Activated CD4-positive, alpha-beta T cell treated with anti-CD3 and anti-CD28 coated beads, Interleukin-2, amount 10 ng/mL, durations not matched to agents 7 days and 5 days (primary cell): ENCODE results near the gene WDR5B. TPM values are rescaled to one million over a fixed set of nuclear protein-coding genes. Genes with fewer than 3 reads are reported as not detected.

ENCODE experiments used
- CTCF ChIA-PET: fragments of 350-600 bp; sonication (Branson Sonifier 250); formaldehyde crosslinking; loops from one replicate; lab custom pipeline; 2021; ENCODE audit warnings: antibody characterized with exemption; lab: Charles Lee
- POLR2A ChIA-PET: fragments of 350-600 bp; sonication (Branson Sonifier 250); formaldehyde crosslinking; loops from one replicate; lab custom pipeline; 2021; ENCODE audit warnings: antibody characterized with exemption; lab: Charles Lee
- DNase-seq: peaks from one replicate; pipeline ENCODE4 v3.0.0-alpha.2; 2020
- H3K27ac Mint-ChIP-seq: one replicate; pipeline ENCODE4 v1.8.0; 2021; ENCODE audit warnings: mild to moderate bottlenecking, moderate library complexity, mixed read lengths
- H3K27me3 Mint-ChIP-seq: one replicate; pipeline ENCODE4 v1.8.0; 2021; ENCODE audit warnings: mixed read lengths
- H3K36me3 Mint-ChIP-seq: one replicate; pipeline ENCODE4 v1.8.0; 2021; ENCODE audit warnings: low read depth, mixed read lengths
- H3K4me1 Mint-ChIP-seq: one replicate; pipeline ENCODE4 v1.8.0; 2021; ENCODE audit warnings: mixed read lengths
- H3K4me3 Mint-ChIP-seq: one replicate; pipeline ENCODE4 v1.8.0; 2021; ENCODE audit warnings: mild to moderate bottlenecking, moderate library complexity, mixed read lengths
- H3K9me3 Mint-ChIP-seq: one replicate; pipeline ENCODE4 v1.8.0; 2021; ENCODE audit warnings: mixed read lengths
- total RNA-seq, 2 experiments: library from RNA; stranded (reverse); gene quantifications; one replicate each; pipeline ENCODE4 v1.2.3, GENCODE V29; 2021

Gene WDR5B
- total RNA-seq, 2 experiments from 2014 or later = 5.1 to 5.8 TPM

GRCh38 chr3:122405015-122405414, 10.8 kb downstream of the WDR5B start:
- ChIA-PET POLR2A (no interaction called here), CTCF (interaction anchor here (0.6 to 1.3 kb wide), 3 partner anchors 12 to 858 kb away, joined by 4 to 6 read pairs (median 5); partner anchors contain the start of gene FAM162A)
- DNase-seq = no peak
- Mint-ChIP-seq H3K27ac (no peak overlapping the region), H3K4me1 (peaks cover 4% of the 10 kb centered on the region), H3K27me3 (no peaks in the 10 kb centered on the region), H3K36me3 (peaks cover 24% of the 10 kb centered on the region), H3K4me3 (no peak overlapping the region), H3K9me3 (no peaks in the 10 kb centered on the region)

- Mint-ChIP-seq H3K4me3 (no peak overlapping the region), H3K9me3 (no peaks in the 10 kb centered on the region), H3K36me3 (peaks cover 18% of the 10 kb centered on the region), H3K27me3 (no peaks in the 10 kb centered on the region), H3K4me1 (no peaks in the 10 kb centered on the region), H3K27ac (no peak overlapping the region)
- no peak for DNase-seq
- CTCF ChIA-PET = interaction anchor here (1.4 kb wide), 1 partner anchor 19 kb away, joined by 3 read pairs; the partner anchor contains the start of gene FAM162A
- POLR2A ChIA-PET = no interaction called here
These were observed 12.4 kb downstream of the WDR5B start for GRCh38 chr3:122403489-122403888.

GRCh38 chr3:122398920-122399319, 16.9 kb downstream of the WDR5B start:
- Mint-ChIP-seq H3K4me1 (peaks cover 20% of the 10 kb centered on the region), H3K4me3 (no peak overlapping the region), H3K27me3 (no peaks in the 10 kb centered on the region), H3K36me3 (peaks cover 13% of the 10 kb centered on the region), H3K27ac (no peak overlapping the region), H3K9me3 (no peaks in the 10 kb centered on the region)
- CTCF ChIA-PET = no interaction called here
- POLR2A ChIA-PET = no interaction called here
- DNase-seq = no peak

GRCh38 chr3:122397201-122397600, 18.7 kb downstream of the WDR5B start:
- no peak overlapping the region for H3K4me3 Mint-ChIP-seq
- H3K27me3 Mint-ChIP-seq = no peaks in the 10 kb centered on the region
- peaks cover 10% of the 10 kb centered on the region for H3K36me3 Mint-ChIP-seq
- DNase-seq = no peak
- peaks cover 25% of the 10 kb centered on the region for H3K4me1 Mint-ChIP-seq
- ChIA-PET CTCF (interaction anchor here (1.0 kb wide), 1 partner anchor 13 kb away, joined by 4 read pairs; the partner anchor contains the start of gene FAM162A), POLR2A (no interaction called here)
- no peak overlapping the region for H3K27ac Mint-ChIP-seq
- no peaks in the 10 kb centered on the region for H3K9me3 Mint-ChIP-seq

- H3K9me3 Mint-ChIP-seq = no peaks in the 10 kb centered on the region
- ChIA-PET CTCF (no interaction called here), POLR2A (no interaction called here)
- H3K4me3 Mint-ChIP-seq = no peak overlapping the region
- H3K27ac Mint-ChIP-seq = no peak overlapping the region
- H3K36me3 Mint-ChIP-seq = peaks cover 10% of the 10 kb centered on the region
- H3K27me3 Mint-ChIP-seq = no peaks in the 10 kb centered on the region
- no peak for DNase-seq
- H3K4me1 Mint-ChIP-seq = peaks cover 25% of the 10 kb centered on the region
These were observed 19.4 kb downstream of the WDR5B start for GRCh38 chr3:122396511-122396910.

GRCh38 chr3:122395582-122395981, 20.3 kb downstream of the WDR5B start:
- H3K27ac Mint-ChIP-seq = no peak overlapping the region
- H3K4me1 Mint-ChIP-seq = peaks cover 25% of the 10 kb centered on the region
- CTCF ChIA-PET = interaction anchor here (1.0 kb wide), 1 partner anchor 20 kb away, joined by 3 read pairs; no protein-coding TSS in a partner anchor
- H3K36me3 Mint-ChIP-seq = peaks cover 10% of the 10 kb centered on the region
- H3K4me3 Mint-ChIP-seq = no peak overlapping the region
- POLR2A ChIA-PET = no interaction called here
- DNase-seq = no peak
- H3K27me3 Mint-ChIP-seq = no peaks in the 10 kb centered on the region
- no peaks in the 10 kb centered on the region for H3K9me3 Mint-ChIP-seq

GRCh38 chr3:122394173-122394572, 21.7 kb downstream of the WDR5B start:
- CTCF ChIA-PET = interaction anchor here (0.6 to 2.6 kb wide), 6 partner anchors 10 to 702 kb away, joined by 3 to 15 read pairs (median 8); partner anchors contain the start of genes FAM162A and WDR5B
- peaks cover 25% of the 10 kb centered on the region for H3K4me1 Mint-ChIP-seq
- no peak overlapping the region for H3K4me3 Mint-ChIP-seq
- no peaks in the 10 kb centered on the region for H3K9me3 Mint-ChIP-seq
- no peaks in the 10 kb centered on the region for H3K27me3 Mint-ChIP-seq
- peaks cover 7% of the 10 kb centered on the region for H3K36me3 Mint-ChIP-seq
- POLR2A ChIA-PET = no interaction called here
- no peak for DNase-seq
- no peak overlapping the region for H3K27ac Mint-ChIP-seq

GRCh38 chr3:122392868-122393844, 22.7 kb downstream of the WDR5B start:
- H3K4me3 Mint-ChIP-seq = no peak overlapping the region
- POLR2A ChIA-PET = interaction anchor here (0.6 to 0.7 kb wide), 3 partner anchors 145 to 303 kb away, joined by 3 to 7 read pairs (median 3); no protein-coding TSS in a partner anchor
- peaks cover 9% of the 10 kb centered on the region for H3K36me3 Mint-ChIP-seq
- no peaks in the 10 kb centered on the region for H3K27me3 Mint-ChIP-seq
- H3K4me1 Mint-ChIP-seq = peaks cover 33% of the 10 kb centered on the region
- CTCF ChIA-PET = interaction anchor here (0.6 to 2.6 kb wide), 19 partner anchors 9 to 847 kb away, joined by 3 to 15 read pairs (median 4); partner anchors contain the start of genes FAM162A, POLQ and WDR5B
- H3K27ac Mint-ChIP-seq = no peak overlapping the region
- H3K9me3 Mint-ChIP-seq = no peaks in the 10 kb centered on the region
- peak; percentile 46 for DNase-seq

GRCh38 chr3:122391681-122392446, 24.0 kb downstream of the WDR5B start:
- Mint-ChIP-seq H3K36me3 (peaks cover 9% of the 10 kb centered on the region), H3K27ac (no peak overlapping the region), H3K27me3 (no peaks in the 10 kb centered on the region), H3K4me1 (peaks cover 44% of the 10 kb centered on the region), H3K4me3 (no peak overlapping the region), H3K9me3 (no peaks in the 10 kb centered on the region)
- no peak for DNase-seq
- POLR2A ChIA-PET = no interaction called here
- CTCF ChIA-PET = interaction anchor here (1.4 to 2.6 kb wide), 2 partner anchors 288 to 845 kb away, joined by 3 to 14 read pairs; partner anchors contain the start of gene POLQ

- ChIA-PET CTCF (interaction anchor here (0.7 kb wide), 2 partner anchors 17 to 288 kb away, joined by 3 read pairs; no protein-coding TSS in a partner anchor), POLR2A (no interaction called here)
These were observed 25.2 kb downstream of the WDR5B start for GRCh38 chr3:122390665-122391064.

GRCh38 chr3:122389892-122390291, 26.0 kb downstream of the WDR5B start:
- ChIA-PET POLR2A (interaction anchor here (0.6 kb wide), 1 partner anchor 297 kb away, joined by 4 read pairs; no protein-coding TSS in a partner anchor), CTCF (interaction anchor here (0.7 to 1.1 kb wide), 2 partner anchors 138 to 289 kb away, joined by 3 read pairs; no protein-coding TSS in a partner anchor)
- H3K4me1 Mint-ChIP-seq = peaks cover 48% of the 10 kb centered on the region
- H3K4me3 Mint-ChIP-seq = no peak overlapping the region
- no peak overlapping the region for H3K27ac Mint-ChIP-seq
- H3K27me3 Mint-ChIP-seq = no peaks in the 10 kb centered on the region
- DNase-seq = no peak
- no peaks in the 10 kb centered on the region for H3K9me3 Mint-ChIP-seq
- H3K36me3 Mint-ChIP-seq = peaks cover 16% of the 10 kb centered on the region

More at GRCh38 chr3:122390665-122391064, 25.2 kb downstream of the WDR5B start:
- H3K4me3 Mint-ChIP-seq = no peak overlapping the region
- H3K27me3 Mint-ChIP-seq = no peaks in the 10 kb centered on the region
- H3K9me3 Mint-ChIP-seq = no peaks in the 10 kb centered on the region
- H3K36me3 Mint-ChIP-seq = peaks cover 16% of the 10 kb centered on the region
- no peak overlapping the region for H3K27ac Mint-ChIP-seq
- no peak for DNase-seq
- H3K4me1 Mint-ChIP-seq = peaks cover 48% of the 10 kb centered on the region

GRCh38 chr3:122389197-122389596, 26.7 kb downstream of the WDR5B start:
- Mint-ChIP-seq H3K9me3 (no peaks in the 10 kb centered on the region), H3K36me3 (peaks cover 14% of the 10 kb centered on the region), H3K4me1 (peaks cover 48% of the 10 kb centered on the region), H3K4me3 (no peak overlapping the region), H3K27me3 (no peaks in the 10 kb centered on the region), H3K27ac (no peak overlapping the region)
- DNase-seq = no peak
- POLR2A ChIA-PET = interaction anchor here (0.6 kb wide), 1 partner anchor 296 kb away, joined by 4 read pairs; no protein-coding TSS in a partner anchor
- CTCF ChIA-PET = interaction anchor here (0.6 to 1.1 kb wide), 2 partner anchors 139 to 449 kb away, joined by 3 read pairs; no protein-coding TSS in a partner anchor
